HG03097 (cell line): ENCODE measurements around the gene RPL5.
"Not testable (repeated sequence)": the region's sequence is repeated elsewhere in the genome, so short reads cannot be mapped to it uniquely, and the experiment has no call there.

Experiments
- ATAC-seq: cut with Tn5 transposase; IDR thresholded peaks from one replicate; pipeline ENCODE4 v1.9.1; 2021; ENCODE audit not compliant: unreplicated experiment, low FRiP score

The RPL5 gene

DNA sequence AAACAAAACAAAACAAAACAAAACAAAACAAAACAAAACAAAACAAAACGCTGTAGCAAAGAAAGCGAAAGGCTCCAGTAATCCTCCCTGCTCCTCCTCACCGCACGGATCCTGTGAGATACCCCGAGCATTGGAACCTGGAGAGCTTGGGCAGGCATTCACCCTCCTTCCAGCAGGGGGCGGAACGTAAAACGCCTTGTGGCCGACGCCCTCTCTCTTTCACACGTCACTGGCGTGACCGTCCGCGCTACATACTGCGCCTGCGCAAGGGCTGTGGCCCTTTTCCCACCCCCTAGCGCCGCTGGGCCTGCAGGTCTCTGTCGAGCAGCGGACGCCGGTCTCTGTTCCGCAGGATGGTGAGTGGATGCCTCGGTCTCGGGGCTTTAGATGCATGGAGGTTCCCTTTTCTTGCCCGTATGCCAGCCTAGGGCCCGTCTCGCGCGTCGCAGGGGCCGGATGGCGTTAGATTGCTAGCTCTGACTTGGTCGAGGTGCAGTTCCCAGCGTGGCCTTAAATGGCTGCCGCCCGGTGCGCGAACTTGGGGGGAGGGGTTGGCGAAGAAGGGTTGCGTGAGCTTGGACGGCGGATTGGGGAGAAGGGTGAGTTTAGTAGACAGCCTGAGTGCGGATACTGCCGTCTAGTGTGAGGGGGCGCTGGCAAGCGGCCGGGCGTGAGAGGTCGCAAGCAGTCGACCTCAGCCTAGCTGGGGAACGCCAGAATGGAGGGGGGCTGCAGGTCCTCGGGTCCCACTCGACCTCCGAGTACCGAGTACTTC lies at the start of gene RPL5:
Gene RPL5 (plus strand): TSS at position 279 of the 775 bp plus-strand sequence. CDS start 75 bp downstream, at position 354.
- ATAC-seq, result peak; percentile 98

DNA sequence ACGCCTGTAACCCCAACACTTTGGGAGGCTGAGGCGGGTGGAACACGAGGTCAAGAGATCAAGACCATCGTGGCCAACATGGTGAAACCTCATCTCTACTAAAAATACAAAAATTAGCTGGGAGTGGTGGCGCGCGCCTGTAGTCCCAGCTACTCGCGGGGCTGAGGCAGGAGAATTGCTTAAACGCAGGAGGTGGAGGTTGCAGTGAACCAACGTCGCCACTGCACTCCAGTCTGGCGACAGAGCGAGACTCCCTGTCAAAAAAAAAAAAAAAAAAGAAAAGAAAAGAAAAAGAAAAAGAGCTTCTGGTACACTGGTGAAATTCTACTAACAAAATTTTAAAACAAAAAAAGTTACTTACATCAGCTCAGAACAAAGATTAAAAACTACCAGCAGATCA lies 48.3 kb upstream of the RPL5 start:
- ATAC-seq, result not testable (repeated sequence)

DNA sequence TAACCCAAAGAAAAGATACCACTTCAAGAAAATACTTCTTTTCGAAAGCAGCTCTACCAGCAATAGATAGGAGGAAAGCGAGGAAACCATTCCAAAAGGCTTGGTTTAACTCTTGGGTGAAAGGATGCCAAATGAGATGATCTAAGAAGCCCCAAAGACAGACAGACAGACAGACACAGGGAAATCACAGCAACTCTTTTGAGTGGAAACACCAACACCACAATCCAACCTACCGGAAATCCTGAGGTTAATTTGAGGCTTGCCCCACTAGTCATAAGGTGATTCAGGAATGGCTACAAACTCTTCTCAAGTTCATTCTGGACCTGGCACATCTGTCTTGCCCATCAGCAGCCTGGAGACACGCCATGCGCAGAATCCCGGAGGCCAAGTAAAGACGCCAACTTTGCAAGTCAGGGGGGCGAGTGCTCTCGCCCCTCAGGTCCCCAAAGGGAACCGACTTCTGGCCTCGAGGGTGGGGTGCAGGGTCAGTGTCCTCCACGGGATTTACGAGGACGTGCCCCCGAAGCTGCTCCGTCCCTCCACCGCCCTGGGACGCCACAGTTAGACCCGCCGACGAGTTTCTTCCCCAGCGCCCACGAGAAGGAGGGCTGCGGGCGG lies 47.7 kb upstream of the RPL5 start:
- ATAC-seq, result no peak

DNA sequence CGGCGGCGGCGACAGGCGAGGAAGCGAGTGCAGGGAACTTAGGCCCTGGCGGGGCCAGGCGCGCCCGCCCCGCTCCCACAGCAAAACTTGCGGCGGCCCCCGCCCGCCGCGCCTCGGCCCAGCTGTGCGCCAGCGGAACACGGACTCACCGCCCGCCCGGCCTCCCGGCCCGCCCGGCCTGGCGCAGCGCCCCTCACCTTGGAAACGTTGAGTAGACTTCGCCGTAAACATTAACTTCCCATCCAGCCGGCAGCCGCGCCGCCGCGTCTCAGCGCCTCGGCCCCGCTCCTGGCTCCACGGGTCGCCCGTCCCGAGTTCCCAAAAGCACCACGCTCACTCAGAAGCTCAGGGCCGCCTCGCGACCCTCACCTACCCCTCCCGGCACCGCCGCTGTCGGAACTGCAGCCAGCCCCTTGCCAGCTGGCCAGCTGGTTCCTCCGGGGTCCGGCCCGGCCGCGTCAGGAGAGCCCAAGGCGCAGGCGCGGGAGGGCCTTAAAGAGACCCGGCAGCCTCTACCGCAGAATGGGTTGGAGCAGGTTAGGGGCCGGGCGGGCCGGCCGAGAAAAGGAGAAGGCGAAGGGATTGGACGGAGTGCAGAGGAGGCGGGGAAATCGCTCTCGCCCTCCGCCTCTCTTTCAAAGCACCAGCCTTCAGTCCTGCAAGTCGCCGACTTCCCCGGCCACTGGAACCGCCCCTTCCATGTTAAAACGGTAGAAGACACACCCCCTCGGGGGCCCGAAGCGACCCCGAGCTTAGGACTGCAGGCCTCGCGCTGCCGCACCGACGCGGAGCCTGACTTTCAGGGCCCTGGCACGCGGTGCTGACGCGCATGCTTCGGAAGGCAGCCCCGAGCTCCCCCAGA lies 47.0 kb upstream of the RPL5 start, which contains the start of gene EVI5:
Gene EVI5 (minus strand): TSS at position 470 of the 862 bp plus-strand sequence. CDS start 48,562 bp downstream, outside the sequence.
- peak; percentile 87 for ATAC-seq

DNA sequence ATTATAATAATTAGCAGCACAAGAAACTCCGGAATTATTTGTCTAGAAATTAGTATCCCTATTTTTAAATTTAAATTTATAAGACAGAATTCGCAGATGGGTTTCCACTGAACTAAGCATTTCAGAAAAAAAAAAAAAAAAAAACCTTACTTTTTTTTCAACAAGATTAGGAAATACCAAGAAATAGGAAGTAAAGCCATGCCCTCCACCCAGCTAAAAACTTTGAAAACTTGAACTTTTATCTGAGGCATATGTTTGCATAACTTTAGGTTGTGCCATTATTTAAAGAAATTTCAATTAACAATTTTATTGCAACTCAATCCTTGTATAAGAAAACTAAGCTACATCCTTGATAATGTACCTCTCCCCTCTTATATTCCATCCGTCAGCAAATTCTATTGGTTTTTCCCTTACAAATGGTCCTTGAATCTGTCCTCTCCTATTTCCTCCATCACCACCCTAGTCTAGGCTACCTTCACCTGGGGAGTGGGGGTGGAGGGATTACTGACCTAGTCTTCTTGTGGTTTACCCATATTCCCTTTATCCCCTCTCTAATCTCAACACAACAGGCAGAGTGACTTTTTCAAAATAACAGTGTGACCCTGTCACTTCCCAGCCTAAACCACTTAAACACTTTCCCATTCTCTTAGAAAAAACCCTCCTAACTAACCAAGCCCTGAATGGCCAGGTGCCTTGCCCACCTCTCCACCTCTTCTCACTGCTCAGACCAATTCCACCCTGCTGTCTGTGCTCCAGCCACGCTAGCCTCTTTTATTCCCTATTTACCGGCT lies 45.5 kb upstream of the RPL5 start:
- no peak for ATAC-seq

DNA sequence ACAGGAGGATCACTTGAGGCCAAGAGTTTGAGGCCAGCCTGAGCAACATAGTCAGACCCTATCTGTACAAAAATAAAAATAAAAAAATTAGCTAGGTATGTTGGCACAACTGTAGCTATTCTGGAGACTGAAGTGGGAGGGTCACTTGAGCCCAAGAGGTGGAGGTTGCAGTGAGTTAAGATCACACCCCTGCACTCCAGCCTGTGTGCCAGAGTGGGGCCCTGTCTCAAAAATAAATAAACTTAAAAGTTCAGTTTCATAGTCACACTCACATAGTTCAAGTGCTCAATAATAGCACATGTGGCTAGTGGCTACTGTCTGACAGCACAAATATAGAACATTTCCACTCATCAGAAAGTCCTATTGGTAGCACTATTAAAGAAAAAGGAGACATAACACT lies 41.8 kb upstream of the RPL5 start:
- ATAC-seq, result no peak

DNA sequence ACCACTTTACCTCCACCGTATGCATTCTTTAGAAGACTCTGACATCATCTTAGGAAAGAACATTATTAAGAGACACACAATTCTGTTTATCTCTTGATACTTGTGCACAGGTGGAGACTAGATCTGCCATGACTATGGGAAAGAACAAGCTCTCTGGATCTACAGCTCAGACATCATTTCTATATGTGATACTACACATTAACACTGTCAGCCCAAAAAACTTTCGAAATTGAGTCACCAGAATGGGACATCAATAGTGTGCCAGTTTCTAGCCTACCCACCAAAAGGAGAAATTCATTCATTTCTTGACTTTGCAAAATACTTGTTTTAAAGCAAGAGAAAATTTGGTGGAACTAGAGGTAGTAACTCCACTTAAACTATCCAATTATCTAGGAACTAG lies 41.0 kb upstream of the RPL5 start:
- ATAC-seq, result no peak

DNA sequence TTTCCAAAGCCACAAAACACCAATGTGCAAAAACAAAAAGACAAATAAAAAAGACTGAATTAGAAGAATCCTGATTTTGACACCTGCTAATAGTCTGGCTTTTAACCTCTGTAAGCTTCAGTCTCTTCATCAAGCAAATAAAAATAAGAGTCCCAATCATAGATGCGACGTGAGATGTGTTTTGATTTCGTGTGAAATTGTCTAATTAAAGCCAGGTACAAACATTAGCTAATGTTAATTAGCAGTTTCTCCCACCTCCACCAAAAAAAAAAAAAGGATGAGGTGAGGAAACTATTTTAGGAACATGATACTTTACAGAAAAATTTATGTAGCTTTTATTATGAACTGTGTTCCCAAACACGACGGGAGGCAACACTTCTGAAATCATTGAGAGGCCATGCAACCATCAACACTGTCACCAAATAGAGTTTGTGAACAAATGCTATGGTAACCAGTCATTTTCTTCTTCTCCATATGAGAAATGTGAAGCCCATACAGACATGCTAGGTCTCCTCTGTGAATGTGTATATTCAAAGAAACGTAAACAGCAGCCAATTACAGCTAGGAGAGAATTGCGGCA lies 40.3 kb upstream of the RPL5 start:
- ATAC-seq, result no peak

DNA sequence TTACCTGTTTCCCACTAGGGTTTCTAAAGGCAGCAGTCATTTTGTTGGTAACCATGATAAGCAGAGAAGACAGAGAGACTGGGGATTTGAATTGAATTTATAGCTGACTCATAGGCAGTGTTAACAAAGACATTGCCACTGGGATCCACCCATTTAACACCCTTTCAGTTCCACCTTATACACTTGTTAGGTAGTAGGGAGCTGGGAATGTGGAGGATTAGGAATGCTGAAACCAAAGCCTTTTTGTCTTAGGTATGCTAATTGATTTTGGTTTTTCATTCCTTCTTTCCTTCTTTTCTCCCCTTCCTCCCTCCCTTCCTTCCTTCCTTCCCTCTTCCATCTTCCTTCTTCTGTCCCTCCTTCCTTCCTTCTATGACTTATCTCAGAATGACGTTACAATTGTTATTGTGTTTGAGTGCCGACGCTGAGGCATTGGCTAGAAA lies 39.5 kb upstream of the RPL5 start:
- ATAC-seq, result no peak

DNA sequence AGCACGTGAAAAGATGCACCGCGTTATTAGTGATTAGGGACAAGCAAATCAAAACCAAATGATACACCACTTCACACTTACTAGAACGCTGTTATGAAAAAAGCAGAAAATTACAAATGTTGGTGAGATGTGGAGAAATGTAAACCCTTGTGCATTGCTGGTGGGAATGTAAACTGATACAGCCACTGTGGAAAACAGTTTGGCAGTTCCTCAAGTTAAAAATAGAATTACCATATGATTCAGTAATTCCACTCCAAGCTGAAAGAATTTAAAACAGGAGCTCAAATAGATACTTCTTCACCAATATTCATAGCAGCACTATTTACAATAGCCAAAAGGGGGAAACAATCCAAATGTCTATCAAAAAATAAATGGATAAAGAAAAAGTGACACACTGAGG lies 36.7 kb upstream of the RPL5 start:
- no peak for ATAC-seq

DNA sequence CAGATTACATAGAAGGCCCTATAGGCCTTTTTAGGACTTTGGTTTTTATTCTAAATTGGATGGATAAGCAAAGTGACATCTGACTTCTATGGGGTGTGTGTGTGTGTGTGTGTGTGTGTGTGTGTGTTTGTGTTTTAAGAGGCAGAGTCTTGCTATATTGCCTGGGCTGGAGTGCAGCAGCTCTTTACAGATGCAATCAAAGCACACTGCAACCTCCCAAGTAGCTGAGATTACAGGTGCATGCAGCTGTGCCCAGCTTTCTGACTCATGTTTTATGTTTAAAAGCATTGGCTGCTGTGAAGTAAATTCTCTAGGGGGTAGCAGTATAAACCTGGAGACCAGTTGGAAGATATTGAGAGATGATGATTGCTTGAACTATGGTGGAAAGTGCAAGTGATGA lies 34.5 kb upstream of the RPL5 start:
- no peak for ATAC-seq

DNA sequence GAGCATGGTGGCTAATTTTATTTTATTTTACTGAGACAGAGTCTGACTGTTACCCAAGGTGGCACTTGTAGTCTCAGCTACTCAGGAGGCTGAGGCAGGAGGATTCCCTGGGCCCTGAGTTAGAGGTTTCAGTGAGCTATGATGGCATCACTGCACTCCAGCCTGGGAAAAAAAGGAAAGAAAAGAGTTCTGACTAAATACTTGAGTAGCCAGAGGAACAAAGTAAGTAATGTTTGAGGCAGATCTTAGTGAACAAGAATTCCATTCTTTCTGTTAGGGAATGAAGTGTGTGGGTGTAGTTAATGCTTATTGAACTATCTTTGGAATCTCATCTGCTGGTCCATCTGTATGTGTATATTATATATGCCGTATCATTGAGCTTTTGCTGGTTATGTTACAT lies 33.9 kb upstream of the RPL5 start:
- no peak for ATAC-seq

DNA sequence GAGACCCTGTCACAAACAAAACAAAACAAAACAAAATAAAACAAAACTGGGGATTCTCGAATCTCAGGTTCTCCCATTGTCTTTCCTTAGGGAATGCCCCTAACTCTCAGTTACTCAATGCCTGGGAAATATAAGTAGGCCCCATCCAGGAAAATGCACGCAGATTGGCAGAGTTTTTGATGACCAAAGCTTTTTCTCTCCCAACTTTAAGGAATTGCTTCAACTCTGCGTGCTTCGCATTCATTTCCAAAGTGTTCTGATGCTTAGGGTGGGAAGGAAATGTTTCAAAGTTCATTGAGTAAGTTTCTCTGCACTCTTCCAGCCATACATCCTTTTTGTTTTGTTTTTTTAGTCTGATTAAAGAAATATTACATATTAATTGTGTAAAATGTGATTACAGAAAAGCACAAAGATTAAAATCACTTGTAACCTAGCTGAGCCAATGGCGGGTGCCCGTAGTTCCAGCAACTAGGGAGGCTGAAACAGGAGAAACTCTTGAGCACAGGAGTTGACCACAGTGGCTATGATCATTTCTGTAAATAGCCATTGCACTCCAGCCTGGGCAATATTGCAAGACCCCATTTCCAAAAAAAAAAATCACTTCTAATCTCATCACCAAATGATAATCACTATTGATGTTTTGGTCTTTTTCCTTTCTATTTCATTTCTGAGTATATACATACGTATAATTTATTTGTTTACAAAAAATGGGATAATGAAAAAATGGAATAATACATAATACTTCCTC lies 28.5 kb upstream of the RPL5 start:
- no peak for ATAC-seq

DNA sequence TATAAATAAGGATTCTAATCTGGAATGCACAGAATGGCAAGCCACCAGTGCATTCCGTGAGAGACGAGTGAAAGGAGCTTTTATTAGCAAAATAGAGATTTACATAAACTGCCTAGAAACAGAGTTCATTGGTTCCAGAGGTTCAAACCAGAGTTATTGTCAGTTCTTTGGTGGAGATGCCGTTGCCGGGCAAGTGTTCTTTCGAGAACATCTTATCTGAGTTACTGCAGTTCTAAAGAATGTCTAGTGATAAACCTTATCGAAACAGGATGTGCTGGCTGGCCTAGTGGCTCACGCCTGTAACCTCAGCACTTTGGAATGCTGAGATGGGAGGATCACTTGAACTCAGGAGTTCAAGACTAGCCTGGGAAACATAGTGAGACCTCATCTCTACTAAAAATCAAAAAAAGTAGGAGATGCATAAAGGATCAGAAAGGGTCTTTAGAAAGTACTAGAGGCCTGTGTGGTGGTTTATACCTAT lies 27.1 kb upstream of the RPL5 start:
- no peak for ATAC-seq

DNA sequence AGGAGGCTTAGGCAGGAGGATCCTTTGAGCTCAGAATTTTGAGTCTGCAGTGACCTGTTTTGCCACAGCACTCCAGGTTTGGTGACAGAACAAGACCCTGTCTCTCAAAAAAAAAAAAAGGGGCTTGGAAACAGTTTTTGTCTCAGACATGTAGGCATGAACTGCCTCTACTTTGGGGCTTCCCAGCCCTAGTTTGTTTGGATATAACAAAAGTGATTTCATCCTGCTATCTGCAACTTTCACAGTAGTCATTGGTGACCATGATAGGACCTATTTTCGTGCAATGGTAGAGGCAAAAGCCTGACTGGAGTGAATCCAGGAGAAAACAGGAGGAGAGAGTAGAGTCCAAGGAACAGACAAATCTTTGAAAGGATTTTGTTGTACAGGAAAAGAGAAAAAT lies 26.6 kb upstream of the RPL5 start:
- no peak for ATAC-seq

DNA sequence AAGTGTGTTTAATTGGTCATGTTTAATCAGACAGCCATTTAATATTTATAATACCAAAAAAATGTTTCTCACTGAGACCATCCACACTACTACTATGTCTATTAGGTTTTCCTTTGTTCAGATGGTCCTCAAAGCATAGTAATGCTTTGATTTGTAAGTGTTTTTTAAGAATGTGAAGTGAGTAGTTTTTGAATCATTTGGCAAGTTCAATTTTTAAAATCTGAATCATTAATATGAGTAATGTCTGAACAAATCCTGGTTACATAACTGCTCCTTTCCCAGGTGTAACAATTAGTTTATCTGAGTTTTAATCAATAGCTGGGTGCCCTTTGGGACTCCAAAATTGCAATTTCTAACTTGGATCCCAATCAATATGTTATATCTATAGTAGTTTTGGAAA lies 23.5 kb upstream of the RPL5 start:
- ATAC-seq, result no peak

DNA sequence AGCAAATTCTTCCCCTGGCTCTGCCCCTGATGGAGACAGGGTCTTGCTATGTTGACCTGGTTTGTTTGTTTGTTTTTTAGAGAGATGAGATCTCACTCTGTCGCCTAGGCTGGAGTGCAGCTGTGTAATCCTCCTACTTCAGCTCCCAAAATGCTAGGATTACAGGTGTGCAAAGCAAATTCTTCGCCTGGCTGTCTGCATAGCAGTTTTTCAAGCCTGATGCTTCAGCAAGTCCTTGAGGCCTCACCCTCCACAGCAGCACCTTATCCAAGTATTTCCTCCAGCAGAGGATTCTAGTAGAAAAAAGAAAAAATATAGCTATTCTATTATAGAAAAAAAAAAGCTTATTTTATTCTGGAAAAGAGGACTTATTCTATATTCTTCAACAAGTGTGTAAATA lies 15.1 kb upstream of the RPL5 start:
- no peak for ATAC-seq

DNA sequence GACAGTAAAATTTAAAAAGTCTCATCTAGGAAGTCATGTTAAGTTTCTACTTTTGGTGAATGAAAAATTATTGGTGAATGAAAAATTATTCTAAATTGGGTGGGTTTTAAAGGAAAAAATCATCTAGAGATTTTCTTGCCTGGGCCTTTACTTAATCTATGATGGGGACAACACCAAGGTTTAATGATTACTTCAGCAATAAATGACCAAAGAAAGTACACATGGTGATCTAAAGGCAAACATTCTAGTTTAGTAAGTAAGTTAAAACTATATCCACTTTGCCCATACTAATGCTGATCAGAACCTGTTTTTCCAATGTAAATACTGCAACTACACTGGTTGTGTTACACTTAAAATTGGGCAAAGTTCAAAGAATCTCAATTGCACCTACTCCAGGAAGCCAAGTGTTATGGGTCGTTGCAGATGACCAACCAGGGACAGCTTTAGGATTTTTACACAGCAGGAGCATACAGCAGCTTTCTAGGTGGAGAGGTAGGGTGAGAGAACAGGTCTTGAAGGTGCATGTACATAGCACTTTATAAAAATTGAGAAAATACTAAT lies 14.6 kb upstream of the RPL5 start:
- ATAC-seq, result no peak
